ENCODE results near the gene DMXL1.
"Not testable (repeated sequence)": the region's sequence is repeated elsewhere in the genome, so short reads cannot be mapped to it uniquely, and the experiment has no call there.

Gene DMXL1

DNA sequence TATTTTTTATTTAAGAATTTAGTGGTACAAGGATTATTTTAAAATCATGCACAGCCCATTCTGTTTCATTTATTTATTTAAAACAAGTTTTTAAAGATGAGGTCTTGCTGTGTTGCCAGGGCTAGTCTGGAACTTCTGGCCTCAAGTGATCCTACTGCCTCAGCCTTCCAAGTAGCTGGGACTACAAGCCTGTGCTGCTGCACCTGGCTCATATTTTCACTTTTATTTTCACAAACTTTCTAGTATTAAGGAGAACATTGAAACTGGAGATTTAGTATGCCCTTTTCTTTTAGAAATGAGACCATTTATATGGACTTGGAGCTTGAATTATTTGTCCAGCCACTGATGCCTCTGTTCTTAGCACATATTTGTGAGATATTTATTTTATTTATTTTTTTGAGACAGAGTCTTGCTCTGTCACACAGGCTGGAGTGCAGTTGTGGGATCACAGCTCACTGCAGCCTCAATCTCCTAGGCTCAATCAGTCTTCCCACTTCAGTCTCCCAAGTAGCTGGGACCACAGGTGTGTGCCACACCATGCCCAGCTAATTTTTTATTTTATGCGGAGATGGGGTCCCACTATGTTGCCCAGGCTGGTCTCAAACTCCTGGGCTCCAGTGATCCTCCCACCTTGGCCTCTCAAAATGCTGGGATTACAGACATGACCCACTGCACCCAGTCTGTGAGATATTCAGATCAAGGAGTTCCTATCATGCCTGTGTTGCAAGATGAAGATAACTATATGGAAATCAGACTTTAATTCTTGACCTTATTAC lies 7.4 kb downstream of the DMXL1 start:
- no peak for DNase-seq
- H3K9me3 Mint-ChIP-seq = no peaks in the 10 kb centered on the region
- H3K27ac Mint-ChIP-seq = peak overlapping the region; percentile 87
- H3K27me3 Mint-ChIP-seq = no peaks in the 10 kb centered on the region
- no peak overlapping the region for H3K4me3 Mint-ChIP-seq
- H3K36me3 Mint-ChIP-seq (ENCODE audit: low read depth) = peaks cover 10% of the 10 kb centered on the region
- H3K4me1 Mint-ChIP-seq (ENCODE audit: low read depth) = peaks cover 66% of the 10 kb centered on the region

DNA sequence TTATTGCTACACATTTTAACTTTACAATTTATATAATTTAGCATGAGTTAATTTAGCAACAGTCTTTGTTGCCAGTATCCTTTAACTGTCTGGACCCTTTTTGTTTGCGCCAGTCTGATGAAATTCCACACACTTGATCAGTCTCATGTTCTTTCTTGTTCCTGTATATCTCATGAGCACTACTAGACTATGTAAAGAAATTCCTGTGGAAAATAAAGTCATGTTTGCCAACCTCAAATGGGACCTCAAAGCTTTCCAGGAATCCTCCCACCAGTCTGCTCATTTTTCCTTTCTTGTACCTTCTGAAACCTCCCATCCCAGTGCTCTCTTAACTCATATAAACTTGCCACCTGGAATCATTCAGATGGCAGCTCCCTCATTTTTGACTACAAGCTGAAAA lies 8.0 kb downstream of the DMXL1 start:
- Mint-ChIP-seq H3K27ac (peak overlapping the region; percentile 87), H3K36me3 (ENCODE audit: low read depth) (peaks cover 14% of the 10 kb centered on the region), H3K4me3 (peak overlapping the region; percentile 51), H3K4me1 (ENCODE audit: low read depth) (peaks cover 61% of the 10 kb centered on the region), H3K9me3 (no peaks in the 10 kb centered on the region), H3K27me3 (no peaks in the 10 kb centered on the region)
- DNase-seq = no peak

DNA sequence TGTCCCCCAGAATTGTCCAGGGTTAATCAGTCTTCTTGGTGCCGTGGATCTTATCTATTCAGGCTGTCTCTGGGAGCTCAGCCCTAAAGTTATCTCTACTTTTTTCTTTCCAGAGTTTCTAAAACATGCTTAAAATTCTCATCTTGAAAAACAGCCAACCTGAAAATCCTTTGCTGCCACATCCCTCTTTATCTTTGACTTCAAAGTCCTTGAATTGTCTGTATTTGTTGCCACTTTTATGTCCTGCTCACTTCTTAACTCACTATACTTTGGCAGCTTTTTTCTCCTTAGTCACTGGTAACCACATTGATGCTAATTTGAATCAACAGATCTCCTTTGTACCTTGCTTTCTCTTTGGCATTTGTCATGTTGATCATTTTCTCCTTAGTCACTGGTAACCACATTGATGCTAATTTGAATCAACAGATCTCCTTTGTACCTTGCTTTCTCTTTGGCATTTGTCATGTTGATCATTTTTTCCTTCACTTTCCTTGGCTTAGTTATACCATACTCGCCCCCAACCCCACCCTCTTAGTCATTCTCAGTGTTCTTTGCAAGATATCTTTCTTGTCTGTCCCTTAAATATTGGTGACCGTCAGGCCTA lies 8.5 kb downstream of the DMXL1 start:
- DNase-seq = no peak
- Mint-ChIP-seq H3K4me3 (peak overlapping the region; percentile 51), H3K27ac (peak overlapping the region; percentile 87)

DNA sequence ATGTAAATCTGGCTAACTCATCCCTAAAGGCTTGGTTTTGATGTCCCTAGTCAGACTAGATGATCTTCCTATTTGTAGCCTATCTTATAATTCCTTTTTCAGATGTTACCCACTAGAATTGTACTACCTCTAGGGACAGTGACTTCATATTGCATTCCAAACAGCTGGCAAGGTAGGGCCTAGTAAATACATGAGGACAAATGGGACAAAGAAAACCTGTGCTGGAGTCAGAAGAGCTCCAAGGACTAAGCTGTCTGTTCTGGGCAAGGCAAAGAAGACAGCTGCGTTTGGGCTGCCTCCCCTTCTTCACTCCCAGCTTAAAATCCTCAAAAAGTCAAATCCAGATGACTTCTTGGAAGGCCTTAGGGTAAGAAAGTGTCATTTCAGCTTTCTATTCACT lies 10.0 kb downstream of the DMXL1 start:
- H3K4me1 Mint-ChIP-seq (ENCODE audit: low read depth) = peaks cover 46% of the 10 kb centered on the region
- peaks cover 30% of the 10 kb centered on the region for H3K36me3 Mint-ChIP-seq (ENCODE audit: low read depth)
- no peak overlapping the region for H3K4me3 Mint-ChIP-seq
- H3K9me3 Mint-ChIP-seq = peaks cover 7% of the 10 kb centered on the region
- peak overlapping the region; percentile 40 for H3K27ac Mint-ChIP-seq
- no peaks in the 10 kb centered on the region for H3K27me3 Mint-ChIP-seq
- no peak for DNase-seq

More for the DNA sequence above, 8.5 kb downstream of the DMXL1 start:
- Mint-ChIP-seq H3K36me3 (ENCODE audit: low read depth) (peaks cover 17% of the 10 kb centered on the region), H3K4me1 (ENCODE audit: low read depth) (peaks cover 56% of the 10 kb centered on the region), H3K9me3 (no peaks in the 10 kb centered on the region), H3K27me3 (no peaks in the 10 kb centered on the region)

DNA sequence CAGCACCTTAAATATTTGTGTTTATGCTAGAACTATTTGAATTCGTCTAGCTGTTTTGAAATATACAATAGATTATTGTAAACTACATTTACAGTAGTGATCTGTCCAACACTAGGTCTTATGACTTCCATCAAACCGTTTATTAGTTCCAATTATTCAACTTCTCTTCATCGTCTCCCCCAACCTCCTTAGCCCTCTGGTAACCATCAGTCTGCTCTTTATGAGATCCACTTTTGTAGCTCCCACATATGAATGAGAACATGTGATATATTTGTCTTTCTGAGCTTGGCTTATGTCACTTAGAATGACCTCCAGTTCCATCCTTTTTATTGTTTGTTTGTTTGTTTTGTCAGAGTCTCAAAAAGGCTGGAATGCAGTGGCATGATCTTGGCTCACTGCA lies 11.8 kb downstream of the DMXL1 start:
- Mint-ChIP-seq H3K9me3 (peaks cover 20% of the 10 kb centered on the region), H3K27me3 (no peaks in the 10 kb centered on the region), H3K36me3 (ENCODE audit: low read depth) (peaks cover 41% of the 10 kb centered on the region), H3K27ac (no peak overlapping the region), H3K4me1 (ENCODE audit: low read depth) (peaks cover 47% of the 10 kb centered on the region), H3K4me3 (no peak overlapping the region)
- DNase-seq = no peak

DNA sequence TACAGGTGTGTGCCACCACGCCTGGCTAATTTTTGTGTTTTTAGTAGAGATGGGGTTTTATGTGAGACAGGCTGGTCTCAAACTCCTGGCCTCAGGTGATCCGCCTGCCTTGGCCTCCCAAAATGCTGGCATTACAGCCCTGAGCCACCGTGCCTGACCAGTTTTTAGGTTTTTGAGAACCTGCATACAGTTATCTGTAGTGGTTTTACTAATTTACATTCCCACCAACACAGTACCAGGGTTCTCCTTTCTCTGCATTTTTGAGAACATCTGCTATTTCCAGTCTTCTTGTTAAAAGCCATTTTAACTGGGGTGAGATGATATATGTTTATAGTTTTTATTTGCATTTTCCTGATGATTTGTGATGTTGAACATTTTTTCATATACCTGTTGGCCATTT lies 12.8 kb downstream of the DMXL1 start:
- no peak for DNase-seq
- peaks cover 41% of the 10 kb centered on the region for H3K36me3 Mint-ChIP-seq (ENCODE audit: low read depth)
- H3K9me3 Mint-ChIP-seq = peaks cover 20% of the 10 kb centered on the region
- H3K4me3 Mint-ChIP-seq = no peak overlapping the region
- H3K27me3 Mint-ChIP-seq = no peaks in the 10 kb centered on the region
- H3K4me1 Mint-ChIP-seq (ENCODE audit: low read depth) = peaks cover 44% of the 10 kb centered on the region
- no peak overlapping the region for H3K27ac Mint-ChIP-seq

DNA sequence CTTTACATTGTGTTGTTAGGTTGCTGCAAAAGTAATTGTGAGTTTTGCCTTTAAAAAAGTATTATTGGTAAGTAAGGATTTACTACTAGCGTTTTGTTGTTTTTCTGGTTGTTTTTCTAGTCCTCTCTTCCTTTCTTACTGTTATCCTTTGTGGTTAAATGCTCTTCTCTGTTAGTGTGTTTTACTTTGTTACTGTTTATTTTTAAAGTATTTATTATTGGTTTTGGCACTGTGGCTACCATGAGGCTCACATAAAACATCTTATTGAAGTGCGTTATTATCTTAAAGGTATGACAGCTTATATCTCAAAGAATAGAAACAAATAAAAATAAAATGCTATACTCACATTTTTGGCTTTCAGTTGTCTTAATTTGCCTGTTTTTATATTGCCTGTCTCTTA lies 17.6 kb downstream of the DMXL1 start:
- Mint-ChIP-seq H3K4me3 (no peak overlapping the region), H3K27me3 (no peaks in the 10 kb centered on the region), H3K27ac (no peak overlapping the region), H3K9me3 (peaks cover 20% of the 10 kb centered on the region), H3K4me1 (ENCODE audit: low read depth) (peaks cover 25% of the 10 kb centered on the region), H3K36me3 (ENCODE audit: low read depth) (peaks cover 46% of the 10 kb centered on the region)
- no peak for DNase-seq

DNA sequence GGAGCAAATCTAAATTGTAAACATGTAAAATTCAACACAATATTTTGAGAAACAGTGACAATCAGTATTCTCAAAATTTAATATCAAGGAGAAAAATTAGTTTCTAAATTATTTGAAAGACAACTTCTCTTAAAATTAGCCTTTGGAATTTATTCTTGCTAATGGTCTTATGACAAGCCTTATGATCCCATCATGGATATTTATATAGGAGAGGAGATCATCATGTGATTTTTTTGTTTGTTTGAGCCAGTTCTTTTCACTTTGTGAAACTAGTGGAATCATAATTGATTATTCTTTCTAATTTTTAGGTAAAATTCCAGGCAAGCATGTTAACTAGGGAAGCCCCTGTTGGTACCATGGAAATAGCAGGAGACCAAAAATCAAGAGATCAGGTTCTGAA lies 24.7 kb downstream of the DMXL1 start:
- H3K4me1 Mint-ChIP-seq (ENCODE audit: low read depth) = peaks cover 16% of the 10 kb centered on the region
- no peaks in the 10 kb centered on the region for H3K9me3 Mint-ChIP-seq
- H3K36me3 Mint-ChIP-seq (ENCODE audit: low read depth) = peaks cover 35% of the 10 kb centered on the region
- DNase-seq = no peak
- no peak overlapping the region for H3K27ac Mint-ChIP-seq
- no peak overlapping the region for H3K4me3 Mint-ChIP-seq
- H3K27me3 Mint-ChIP-seq = no peaks in the 10 kb centered on the region

DNA sequence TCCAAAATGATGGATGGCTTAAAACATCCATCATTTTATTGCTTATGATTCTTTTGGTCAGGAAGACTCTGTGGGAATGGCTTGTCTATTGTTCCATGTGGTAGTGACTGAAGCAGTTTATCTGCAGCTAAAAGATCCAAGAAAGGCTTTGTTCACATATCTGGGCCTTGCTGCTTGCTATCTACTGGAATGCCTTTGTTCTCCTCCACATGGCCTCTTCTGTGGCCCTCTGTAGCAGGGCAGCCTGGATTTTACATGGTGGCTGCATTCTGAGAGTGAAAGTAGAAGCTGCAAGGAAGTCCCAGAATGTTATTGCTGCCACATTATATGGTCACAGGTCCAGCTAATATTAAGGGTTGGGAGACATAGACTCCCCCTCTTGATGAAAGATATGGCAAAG lies 35.1 kb downstream of the DMXL1 start:
- no peaks in the 10 kb centered on the region for H3K4me1 Mint-ChIP-seq (ENCODE audit: low read depth)
- H3K27ac Mint-ChIP-seq = no peak overlapping the region
- no peak overlapping the region for H3K4me3 Mint-ChIP-seq
- H3K9me3 Mint-ChIP-seq = no peaks in the 10 kb centered on the region
- no peak for DNase-seq
- no peaks in the 10 kb centered on the region for H3K27me3 Mint-ChIP-seq
- peaks cover 45% of the 10 kb centered on the region for H3K36me3 Mint-ChIP-seq (ENCODE audit: low read depth)

DNA sequence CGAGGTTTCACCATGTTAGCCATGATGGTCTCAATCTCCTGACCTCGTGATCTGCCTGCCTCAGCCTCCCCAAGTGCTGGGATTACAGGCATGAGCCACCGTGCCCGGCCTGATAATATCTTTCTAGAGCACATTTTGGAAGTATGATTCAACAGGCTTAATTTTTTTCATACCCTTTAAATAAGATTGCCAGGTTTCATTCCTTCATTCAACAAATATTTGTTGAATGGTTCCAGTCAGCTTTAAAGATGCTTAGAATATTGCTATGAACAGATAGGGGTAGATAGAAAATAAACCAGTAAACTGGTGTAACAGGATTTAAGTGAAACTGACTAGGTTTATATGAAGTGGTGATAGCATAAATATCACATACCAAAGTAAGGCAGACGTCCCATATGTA lies 41.3 kb downstream of the DMXL1 start:
- no peak overlapping the region for H3K27ac Mint-ChIP-seq
- no peaks in the 10 kb centered on the region for H3K27me3 Mint-ChIP-seq
- no peaks in the 10 kb centered on the region for H3K4me1 Mint-ChIP-seq (ENCODE audit: low read depth)
- peaks cover 50% of the 10 kb centered on the region for H3K36me3 Mint-ChIP-seq (ENCODE audit: low read depth)
- DNase-seq = no peak
- H3K9me3 Mint-ChIP-seq = no peaks in the 10 kb centered on the region
- no peak overlapping the region for H3K4me3 Mint-ChIP-seq

DNA sequence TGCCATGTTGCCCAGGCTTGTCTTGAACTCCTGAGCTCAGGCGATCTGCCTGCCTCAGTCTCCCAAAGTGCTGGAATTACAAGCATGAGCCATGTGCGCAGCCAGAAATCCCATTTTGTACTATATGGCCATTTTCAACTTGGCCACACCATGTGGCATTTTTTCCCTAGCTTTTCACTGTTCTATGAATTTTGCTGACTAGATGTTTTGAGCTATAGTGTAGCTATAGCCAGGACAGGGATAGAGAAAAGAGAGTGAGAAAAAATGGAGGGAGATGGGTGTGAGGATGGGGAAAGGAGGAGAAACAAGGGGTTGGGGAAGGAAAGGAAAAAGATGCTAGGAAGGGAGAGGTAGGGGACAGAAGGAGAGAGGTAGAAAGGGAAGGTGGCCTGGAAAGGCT lies 46.4 kb downstream of the DMXL1 start:
- Mint-ChIP-seq H3K4me1 (ENCODE audit: low read depth) (no peaks in the 10 kb centered on the region), H3K27me3 (no peaks in the 10 kb centered on the region), H3K4me3 (no peak overlapping the region), H3K9me3 (no peaks in the 10 kb centered on the region), H3K36me3 (ENCODE audit: low read depth) (peaks cover 60% of the 10 kb centered on the region), H3K27ac (peak overlapping the region; percentile 56)
- DNase-seq = no peak

DNA sequence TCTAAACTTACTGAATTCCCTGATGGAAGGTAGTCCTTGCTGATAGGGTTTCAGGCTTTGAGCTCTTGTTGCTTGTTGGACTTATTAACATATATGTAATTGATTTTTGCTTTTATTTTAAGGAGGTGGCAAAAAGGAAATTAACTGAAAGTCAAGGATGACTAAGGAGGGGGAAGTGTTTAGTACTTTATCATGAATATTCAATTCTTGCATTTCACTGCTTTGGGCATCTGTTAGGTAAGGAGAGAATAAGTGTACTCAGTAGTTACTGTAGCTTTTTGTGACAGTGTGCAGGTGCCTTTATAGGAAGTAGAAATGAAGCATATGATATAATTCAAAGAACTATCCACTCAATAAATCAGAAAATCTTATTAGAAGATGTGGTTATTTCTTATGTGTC lies 47.1 kb downstream of the DMXL1 start:
- Mint-ChIP-seq H3K27ac (no peak overlapping the region), H3K27me3 (no peaks in the 10 kb centered on the region), H3K36me3 (ENCODE audit: low read depth) (peaks cover 64% of the 10 kb centered on the region), H3K4me3 (no peak overlapping the region), H3K9me3 (no peaks in the 10 kb centered on the region), H3K4me1 (ENCODE audit: low read depth) (no peaks in the 10 kb centered on the region)
- no peak for DNase-seq

DNA sequence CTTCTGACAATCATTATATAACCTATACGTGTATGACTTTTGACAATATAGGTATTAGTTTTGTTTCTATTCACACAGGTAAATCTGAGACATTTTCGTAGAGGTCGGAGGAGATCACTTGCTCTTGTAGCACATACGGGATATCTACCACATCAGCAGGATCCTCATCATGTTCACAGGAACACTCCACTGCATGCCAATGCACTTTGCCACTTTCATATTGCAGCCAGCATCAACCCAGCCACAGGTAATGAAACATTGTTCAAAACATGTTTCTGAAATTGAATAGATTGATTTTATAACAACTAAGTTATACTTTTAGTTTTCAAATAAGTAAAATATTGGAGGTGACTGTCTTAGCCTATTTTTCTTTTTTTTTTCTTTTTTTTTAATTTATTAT lies 50.0 kb downstream of the DMXL1 start:
- DNase-seq = no peak
- no peaks in the 10 kb centered on the region for H3K27me3 Mint-ChIP-seq
- no peaks in the 10 kb centered on the region for H3K4me1 Mint-ChIP-seq (ENCODE audit: low read depth)
- H3K4me3 Mint-ChIP-seq = no peak overlapping the region
- no peak overlapping the region for H3K27ac Mint-ChIP-seq
- H3K9me3 Mint-ChIP-seq = no peaks in the 10 kb centered on the region
- H3K36me3 Mint-ChIP-seq (ENCODE audit: low read depth) = peaks cover 70% of the 10 kb centered on the region

DNA sequence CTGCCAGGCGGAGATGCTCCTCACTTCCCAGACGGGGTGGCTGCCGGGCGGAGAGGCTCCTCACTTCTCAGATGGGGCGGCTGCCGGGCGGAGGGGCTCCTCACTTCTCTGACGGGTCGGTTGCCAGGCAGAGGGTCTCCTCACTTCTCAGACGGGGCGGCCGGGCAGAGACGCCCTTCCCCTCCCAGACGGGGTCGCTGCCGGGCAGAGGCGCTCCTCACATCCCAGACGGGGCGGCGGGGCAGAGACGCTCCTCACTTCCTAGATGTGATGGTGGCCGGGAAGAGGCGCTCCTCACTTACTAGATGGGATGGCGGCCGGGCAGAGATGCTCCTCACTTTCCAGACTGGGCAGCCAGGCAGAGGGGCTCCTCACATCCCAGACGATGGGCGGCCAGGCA lies 51.6 kb downstream of the DMXL1 start:
- H3K4me1 Mint-ChIP-seq (ENCODE audit: low read depth); H3K4me3 Mint-ChIP-seq; H3K27ac Mint-ChIP-seq; H3K9me3 Mint-ChIP-seq; DNase-seq; H3K27me3 Mint-ChIP-seq: not testable (repeated sequence)
- peaks cover 55% of the 10 kb centered on the region for H3K36me3 Mint-ChIP-seq (ENCODE audit: low read depth)

DNA sequence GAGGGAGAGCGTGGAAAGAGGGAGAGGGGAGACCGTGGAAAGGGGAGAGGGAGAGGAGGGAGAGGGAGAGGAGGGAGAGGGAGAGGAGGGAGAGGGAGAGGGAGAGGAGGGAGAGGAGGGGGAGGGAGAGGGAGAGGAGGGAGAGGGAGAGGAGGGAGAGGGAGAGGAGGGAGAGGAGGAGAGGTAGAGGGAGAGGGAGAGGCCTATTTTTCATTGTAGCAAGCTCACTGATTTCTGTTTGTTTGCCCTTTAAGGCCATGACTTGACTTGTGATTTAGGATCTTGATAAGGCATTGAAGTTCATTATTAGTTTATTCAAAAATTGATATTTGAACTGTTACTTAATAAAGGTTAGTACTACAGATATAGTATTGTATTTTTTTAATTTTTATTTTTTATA lies 52.4 kb downstream of the DMXL1 start:
- Mint-ChIP-seq H3K9me3 (no peaks in the 10 kb centered on the region), H3K4me1 (ENCODE audit: low read depth) (no peaks in the 10 kb centered on the region), H3K27me3 (no peaks in the 10 kb centered on the region), H3K36me3 (ENCODE audit: low read depth) (peaks cover 55% of the 10 kb centered on the region), H3K27ac (no peak overlapping the region), H3K4me3 (no peak overlapping the region)
- no peak for DNase-seq

Measured in activated T-cell treated with anti-CD3 and anti-CD28 coated beads, Interleukin-2, amount 50 U/mL, for 24 hours (primary cell).